BLaER1 treated with 17β-estradiol and CSF1 and Interleukin-3, amounts not matched to agents 10 nM and 100 nM (cell line): ENCODE results near the gene PPP2R1A.
A peak's percentile ranks its signal among the peaks of the same experiment; 100 is the strongest.

Experiments
- H3K27ac ChIP-seq, 11 experiments: shearing (Covaris generic); formaldehyde crosslinking; 2 replicates each; pipeline ENCODE4 v1.8.1; 2022
- H3K27me3 ChIP-seq, 11 experiments: shearing (Covaris generic); formaldehyde crosslinking; 2 replicates each; pipeline ENCODE4 v1.8.1; 2022
- H3K36me3 ChIP-seq, 11 experiments: shearing (Covaris generic); formaldehyde crosslinking; 2 replicates each; pipeline ENCODE4 v1.8.1; 2022
- H3K4me1 ChIP-seq, 10 experiments: shearing (Covaris generic); formaldehyde crosslinking; 2 replicates each; pipeline ENCODE4 v1.8.1; 2022
- H3K4me2 ChIP-seq, 11 experiments: shearing (Covaris generic); formaldehyde crosslinking; 2 replicates each; pipeline ENCODE4 v1.8.1; 2022
- H3K4me3 ChIP-seq, 10 experiments: shearing (Covaris generic); formaldehyde crosslinking; 2 replicates each; pipeline ENCODE4 v1.8.1; 2022
- H3K9ac ChIP-seq, 11 experiments: shearing (Covaris generic); formaldehyde crosslinking; 2 replicates each; pipeline ENCODE4 v1.8.1; 2022
- H3K9me3 ChIP-seq, 11 experiments: shearing (Covaris generic); formaldehyde crosslinking; replicated peaks in 1 of 11; 2 replicates each; pipeline ENCODE4 v1.8.1; 2022
- H4K20me1 ChIP-seq, 11 experiments: shearing (Covaris generic); formaldehyde crosslinking; 2 replicates each; pipeline ENCODE4 v1.8.1; 2022
- Cebpa-rat ChIP-seq, 11 experiments: shearing (Covaris generic); IDR thresholded peaks; 2 replicates each; pipeline ENCODE4 v1.8.1; 2022

PPP2R1A gene

DNA sequence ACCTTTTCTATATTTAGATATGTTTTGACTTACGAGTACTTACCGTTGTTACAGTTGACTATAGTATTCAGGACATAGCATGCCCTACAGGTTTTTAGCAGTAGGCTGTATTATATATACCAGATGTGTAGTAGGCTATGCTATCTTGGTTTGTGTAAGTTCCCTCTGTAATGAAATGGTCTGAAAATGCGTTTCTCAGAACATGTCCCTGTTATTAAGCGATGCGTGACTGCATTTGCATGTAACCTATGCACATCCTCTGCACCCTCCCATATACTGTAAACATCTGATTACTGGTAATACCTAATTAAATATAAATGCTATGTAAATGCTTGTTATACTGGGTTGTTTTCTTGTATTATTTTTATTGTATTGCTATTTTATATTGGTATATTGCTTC is 86.1 kb downstream of the PPP2R1A start:
- Histone ChIP-seq H3K36me3 (peaks cover 92 to 100% (median 100%) of the 10 kb centered on the region in 11 experiments), H3K4me3 (peak overlapping the region in 2 of 10 experiments; percentile 4 to 28; a peak in 1 of 20 replicates), H3K4me2 (no peak overlapping the region), H3K27me3 (no peaks in the 10 kb centered on the region), H4K20me1 (peaks cover 0 to 25% (median 9%) of the 10 kb centered on the region in 11 experiments; a peak in 10 of 22 replicates), H3K27ac (no peak overlapping the region), H3K9ac (no peak overlapping the region), H3K4me1 (peaks cover 4 to 8% (median 7%) of the 10 kb centered on the region in 10 experiments), H3K9me3 (peaks cover 90 to 100% (median 100%) of the 10 kb centered on the region in 11 experiments)
- TF ChIP-seq Cebpa-rat (IDR thresholded peaks at IDR 0.05), result no peak

DNA sequence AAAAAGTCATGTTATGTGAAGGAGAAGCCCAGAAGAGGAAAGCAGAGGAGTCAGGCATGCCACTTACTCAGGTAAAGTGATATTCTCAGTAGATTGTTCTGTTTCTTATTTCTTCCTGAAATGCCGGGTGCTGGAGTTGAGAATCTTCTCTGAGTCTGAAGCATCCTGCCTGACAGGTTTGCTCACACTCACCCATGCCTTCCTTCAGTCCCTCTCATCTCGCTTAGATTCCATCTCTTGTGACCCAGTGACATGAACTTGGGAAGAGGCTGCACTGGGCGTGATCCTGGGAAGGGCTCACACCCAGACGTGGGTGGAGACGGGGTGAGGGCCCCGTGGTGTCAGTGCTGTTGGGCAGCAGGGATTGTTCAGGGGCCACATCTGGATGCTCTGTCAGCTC is 87.6 kb downstream of the PPP2R1A start:
- no peak overlapping the region for H3K4me2 ChIP-seq
- H3K27me3 ChIP-seq, result no peaks in the 10 kb centered on the region
- TF ChIP-seq Cebpa-rat (IDR thresholded peaks at IDR 0.05), result no peak
- H3K36me3 ChIP-seq, result peaks cover 94 to 100% (median 100%) of the 10 kb centered on the region in 11 experiments
- H3K9ac ChIP-seq, result no peak overlapping the region
- peaks cover 0 to 40% (median 23%) of the 10 kb centered on the region in 11 experiments; a peak in 15 of 22 replicates for H4K20me1 ChIP-seq
- no peaks in the 10 kb centered on the region for H3K4me1 ChIP-seq
- peaks cover 84 to 100% (median 98%) of the 10 kb centered on the region in 11 experiments for H3K9me3 ChIP-seq
- no peak overlapping the region for H3K27ac ChIP-seq
- H3K4me3 ChIP-seq, result peak overlapping the region in 2 of 10 experiments; percentile 8 to 28; a peak in 1 of 20 replicates
